Measurements from ENCODE around the gene BMPR1B.

BMPR1B gene

GRCh38 chr4:94728056-94728766 is 29.5 kb upstream of the BMPR1B start:
- H3K27me3 ChIP-seq (ENCODE audit: control insufficient read depth in 5 of 5, insufficient read depth in 4 of 5, low read length in 5 of 5) = peaks cover 0 to 3% (median 0%) of the 10 kb centered on the region in 5 donors

GRCh38 chr4:94732358-94732698 is 25.4 kb upstream of the BMPR1B start:
- H3K36me3 ChIP-seq (ENCODE audit: control insufficient read depth in 5 of 5, insufficient read depth in 5 of 5, low read length in 5 of 5) = no peaks in the 10 kb centered on the region
- peaks cover 0 to 3% (median 0%) of the 10 kb centered on the region in 5 donors for H3K27me3 ChIP-seq (ENCODE audit: control insufficient read depth in 5 of 5, insufficient read depth in 4 of 5, low read length in 5 of 5)
- H3K4me3 ChIP-seq (ENCODE audit: low read depth in 1 of 5, low read length in 5 of 5) = no peak overlapping the region
- no peaks in the 10 kb centered on the region for H3K4me1 ChIP-seq (ENCODE audit: control insufficient read depth in 5 of 5, insufficient read depth in 5 of 5, low read length in 5 of 5)
- no peak overlapping the region for H3K9ac ChIP-seq (ENCODE audit: low read length in 5 of 5)
- H3K27ac ChIP-seq (ENCODE audit: low read depth, low read length) = no peak overlapping the region
- no peaks in the 10 kb centered on the region for H3K9me3 ChIP-seq (ENCODE audit: control insufficient read depth in 5 of 5, low read length in 5 of 5)

More at GRCh38 chr4:94728056-94728766, 29.5 kb upstream of the BMPR1B start:
- Histone ChIP-seq H3K27ac (ENCODE audit: low read depth, low read length) (no peak overlapping the region), H3K9ac (ENCODE audit: low read length in 5 of 5) (no peak overlapping the region), H3K4me3 (ENCODE audit: low read depth in 1 of 5, low read length in 5 of 5) (no peak overlapping the region), H3K36me3 (ENCODE audit: control insufficient read depth in 5 of 5, insufficient read depth in 5 of 5, low read length in 5 of 5) (no peaks in the 10 kb centered on the region), H3K4me1 (ENCODE audit: control insufficient read depth in 5 of 5, insufficient read depth in 5 of 5, low read length in 5 of 5) (no peaks in the 10 kb centered on the region), H3K9me3 (ENCODE audit: control insufficient read depth in 5 of 5, low read length in 5 of 5) (no peaks in the 10 kb centered on the region)

DNA sequence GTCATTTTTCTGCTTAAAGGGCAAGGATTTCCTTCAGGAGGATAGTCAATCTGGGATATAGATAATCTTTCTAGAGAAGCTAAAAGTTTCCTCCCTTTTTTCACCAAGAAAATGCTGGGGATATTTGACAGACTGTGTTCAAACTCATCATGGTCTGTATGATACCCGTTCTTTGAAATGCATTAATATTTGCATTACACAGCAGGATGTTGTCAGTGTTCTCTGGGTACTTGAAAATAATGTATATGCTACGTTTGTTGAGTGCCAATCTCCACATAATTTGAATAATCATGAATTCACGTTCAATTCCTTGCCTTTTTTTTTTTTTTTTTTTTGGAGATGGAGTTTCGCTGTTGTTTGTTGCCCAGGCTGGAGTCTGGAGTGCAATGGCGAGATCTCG is 18.0 kb upstream of the BMPR1B start:
- Histone ChIP-seq H3K4me1 (ENCODE audit: control insufficient read depth in 5 of 5, insufficient read depth in 5 of 5, low read length in 5 of 5) (no peaks in the 10 kb centered on the region), H3K27me3 (ENCODE audit: control insufficient read depth in 5 of 5, insufficient read depth in 4 of 5, low read length in 5 of 5) (no peaks in the 10 kb centered on the region), H3K4me3 (ENCODE audit: low read depth in 1 of 5, low read length in 5 of 5) (no peak overlapping the region), H3K27ac (ENCODE audit: low read depth, low read length) (no peak overlapping the region), H3K9me3 (ENCODE audit: control insufficient read depth in 5 of 5, low read length in 5 of 5) (no peaks in the 10 kb centered on the region), H3K9ac (ENCODE audit: low read length in 5 of 5) (no peak overlapping the region), H3K36me3 (ENCODE audit: control insufficient read depth in 5 of 5, insufficient read depth in 5 of 5, low read length in 5 of 5) (no peaks in the 10 kb centered on the region)

DNA sequence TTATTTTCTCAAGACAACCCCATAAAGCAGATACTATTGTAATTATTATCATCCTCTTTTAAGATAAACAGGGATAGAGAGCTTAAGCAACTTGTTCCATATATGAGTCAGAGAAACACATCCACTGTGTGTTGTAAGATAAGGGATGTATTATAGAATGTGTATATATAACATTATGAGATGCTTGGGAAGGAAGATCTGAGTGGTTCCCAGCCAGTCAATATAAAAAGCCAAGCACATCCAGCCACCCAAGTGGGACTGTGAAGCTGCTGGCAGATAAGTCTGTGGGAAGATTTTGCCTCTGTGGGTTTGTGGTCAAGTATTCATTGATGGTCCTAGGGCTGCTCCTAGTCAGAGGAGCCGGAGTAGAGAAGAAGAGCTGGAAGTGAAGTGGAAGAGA is 16.5 kb upstream of the BMPR1B start:
- no peaks in the 10 kb centered on the region for H3K36me3 ChIP-seq (ENCODE audit: control insufficient read depth in 5 of 5, insufficient read depth in 5 of 5, low read length in 5 of 5)
- no peaks in the 10 kb centered on the region for H3K4me1 ChIP-seq (ENCODE audit: control insufficient read depth in 5 of 5, insufficient read depth in 5 of 5, low read length in 5 of 5)
- H3K27me3 ChIP-seq (ENCODE audit: control insufficient read depth in 5 of 5, insufficient read depth in 4 of 5, low read length in 5 of 5) = no peaks in the 10 kb centered on the region
- H3K9ac ChIP-seq (ENCODE audit: low read length in 5 of 5) = no peak overlapping the region
- H3K4me3 ChIP-seq (ENCODE audit: low read depth in 1 of 5, low read length in 5 of 5) = no peak overlapping the region
- no peak overlapping the region for H3K27ac ChIP-seq (ENCODE audit: low read depth, low read length)
- no peaks in the 10 kb centered on the region for H3K9me3 ChIP-seq (ENCODE audit: control insufficient read depth in 5 of 5, low read length in 5 of 5)

GRCh38 chr4:94743838-94744237 is 13.9 kb upstream of the BMPR1B start:
- H3K27me3 ChIP-seq (ENCODE audit: control insufficient read depth in 5 of 5, insufficient read depth in 4 of 5, low read length in 5 of 5) = peaks cover 0 to 2% (median 0%) of the 10 kb centered on the region in 5 donors

GRCh38 chr4:94744850-94745249 is 12.9 kb upstream of the BMPR1B start:
- no peaks in the 10 kb centered on the region for H3K4me1 ChIP-seq (ENCODE audit: control insufficient read depth in 5 of 5, insufficient read depth in 5 of 5, low read length in 5 of 5)
- H3K9ac ChIP-seq (ENCODE audit: low read length in 5 of 5) = no peak overlapping the region
- H3K9me3 ChIP-seq (ENCODE audit: control insufficient read depth in 5 of 5, low read length in 5 of 5) = no peaks in the 10 kb centered on the region
- no peak overlapping the region for H3K4me3 ChIP-seq (ENCODE audit: low read depth in 1 of 5, low read length in 5 of 5)
- no peak overlapping the region for H3K27ac ChIP-seq (ENCODE audit: low read depth, low read length)
- peaks cover 0 to 2% (median 0%) of the 10 kb centered on the region in 5 donors for H3K27me3 ChIP-seq (ENCODE audit: control insufficient read depth in 5 of 5, insufficient read depth in 4 of 5, low read length in 5 of 5)
- H3K36me3 ChIP-seq (ENCODE audit: control insufficient read depth in 5 of 5, insufficient read depth in 5 of 5, low read length in 5 of 5) = no peaks in the 10 kb centered on the region

More at GRCh38 chr4:94743838-94744237, 13.9 kb upstream of the BMPR1B start:
- no peak overlapping the region for H3K27ac ChIP-seq (ENCODE audit: low read depth, low read length)
- H3K9ac ChIP-seq (ENCODE audit: low read length in 5 of 5) = no peak overlapping the region
- no peaks in the 10 kb centered on the region for H3K9me3 ChIP-seq (ENCODE audit: control insufficient read depth in 5 of 5, low read length in 5 of 5)
- no peak overlapping the region for H3K4me3 ChIP-seq (ENCODE audit: low read depth in 1 of 5, low read length in 5 of 5)
- no peaks in the 10 kb centered on the region for H3K36me3 ChIP-seq (ENCODE audit: control insufficient read depth in 5 of 5, insufficient read depth in 5 of 5, low read length in 5 of 5)
- no peaks in the 10 kb centered on the region for H3K4me1 ChIP-seq (ENCODE audit: control insufficient read depth in 5 of 5, insufficient read depth in 5 of 5, low read length in 5 of 5)

DNA sequence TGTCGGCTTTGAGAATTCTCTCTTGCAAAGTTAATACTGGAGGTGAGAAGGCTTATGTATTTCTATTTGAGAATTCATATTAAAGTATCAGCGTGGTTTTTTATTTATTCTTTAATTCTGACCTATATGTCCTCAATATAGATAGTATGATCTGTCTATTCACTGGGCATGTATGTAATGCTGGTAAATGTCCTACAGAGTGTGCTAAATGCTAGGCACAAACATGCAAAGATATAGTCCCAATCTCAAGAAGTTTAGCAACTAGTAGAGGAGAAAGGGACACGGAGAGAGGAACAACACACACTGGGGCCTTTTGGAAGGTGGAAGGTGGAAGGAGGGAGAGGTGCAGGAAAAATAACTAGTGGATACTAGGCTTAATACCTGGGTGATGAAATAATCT is 11.0 kb upstream of the BMPR1B start:
- H3K4me1 ChIP-seq (ENCODE audit: control insufficient read depth in 5 of 5, insufficient read depth in 5 of 5, low read length in 5 of 5) = no peaks in the 10 kb centered on the region
- peaks cover 0 to 2% (median 0%) of the 10 kb centered on the region in 5 donors for H3K27me3 ChIP-seq (ENCODE audit: control insufficient read depth in 5 of 5, insufficient read depth in 4 of 5, low read length in 5 of 5)
- no peaks in the 10 kb centered on the region for H3K36me3 ChIP-seq (ENCODE audit: control insufficient read depth in 5 of 5, insufficient read depth in 5 of 5, low read length in 5 of 5)
- H3K9ac ChIP-seq (ENCODE audit: low read length in 5 of 5) = no peak overlapping the region
- H3K4me3 ChIP-seq (ENCODE audit: low read depth in 1 of 5, low read length in 5 of 5) = no peak overlapping the region
- no peak overlapping the region for H3K27ac ChIP-seq (ENCODE audit: low read depth, low read length)
- H3K9me3 ChIP-seq (ENCODE audit: control insufficient read depth in 5 of 5, low read length in 5 of 5) = no peaks in the 10 kb centered on the region

DNA sequence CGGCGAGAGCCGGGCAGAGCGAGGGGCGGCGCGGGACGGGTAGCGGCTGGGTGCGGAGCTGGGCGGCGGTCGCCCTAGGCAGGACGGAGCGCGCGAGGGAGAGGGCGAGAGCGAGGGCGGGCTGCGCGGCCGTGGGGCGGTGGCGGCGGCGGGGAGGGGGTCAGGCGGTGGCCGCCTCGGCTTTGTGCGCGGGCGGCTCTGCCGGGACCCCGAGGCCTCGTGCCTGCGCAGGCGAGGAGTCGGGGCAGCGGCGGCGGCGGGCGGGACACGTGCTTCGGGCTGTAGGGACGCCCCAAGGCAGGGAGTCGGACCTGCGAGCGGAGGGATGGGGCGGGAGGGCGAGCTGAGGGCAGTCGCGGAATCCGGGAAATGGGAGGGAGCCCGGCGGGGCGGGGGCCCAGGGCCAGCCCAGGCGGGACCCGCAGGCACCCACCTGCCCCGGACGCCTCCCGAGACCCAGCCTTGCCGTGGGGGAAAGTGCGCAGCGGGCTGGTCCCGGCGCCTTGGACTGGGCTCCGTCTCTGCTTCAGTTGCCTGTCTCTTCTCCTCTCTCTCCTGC is 465 bp downstream of the BMPR1B start:
- peaks cover 3 to 39% (median 17%) of the 10 kb centered on the region in 5 donors for H3K27me3 ChIP-seq (ENCODE audit: control insufficient read depth in 5 of 5, insufficient read depth in 4 of 5, low read length in 5 of 5)
- H3K9me3 ChIP-seq (ENCODE audit: control insufficient read depth in 5 of 5, low read length in 5 of 5) = no peaks in the 10 kb centered on the region
- peak overlapping the region; percentile 49 to 64 (median 56) for H3K4me3 ChIP-seq (ENCODE audit: low read depth in 1 of 5, low read length in 5 of 5)
- H3K4me1 ChIP-seq (ENCODE audit: control insufficient read depth in 5 of 5, insufficient read depth in 5 of 5, low read length in 5 of 5) = peaks cover 0 to 12% (median 11%) of the 10 kb centered on the region in 5 donors
- H3K9ac ChIP-seq (ENCODE audit: low read length in 5 of 5) = no peak overlapping the region
- no peak overlapping the region for H3K27ac ChIP-seq (ENCODE audit: low read depth, low read length)
- H3K36me3 ChIP-seq (ENCODE audit: control insufficient read depth in 5 of 5, insufficient read depth in 5 of 5, low read length in 5 of 5) = no peaks in the 10 kb centered on the region

DNA sequence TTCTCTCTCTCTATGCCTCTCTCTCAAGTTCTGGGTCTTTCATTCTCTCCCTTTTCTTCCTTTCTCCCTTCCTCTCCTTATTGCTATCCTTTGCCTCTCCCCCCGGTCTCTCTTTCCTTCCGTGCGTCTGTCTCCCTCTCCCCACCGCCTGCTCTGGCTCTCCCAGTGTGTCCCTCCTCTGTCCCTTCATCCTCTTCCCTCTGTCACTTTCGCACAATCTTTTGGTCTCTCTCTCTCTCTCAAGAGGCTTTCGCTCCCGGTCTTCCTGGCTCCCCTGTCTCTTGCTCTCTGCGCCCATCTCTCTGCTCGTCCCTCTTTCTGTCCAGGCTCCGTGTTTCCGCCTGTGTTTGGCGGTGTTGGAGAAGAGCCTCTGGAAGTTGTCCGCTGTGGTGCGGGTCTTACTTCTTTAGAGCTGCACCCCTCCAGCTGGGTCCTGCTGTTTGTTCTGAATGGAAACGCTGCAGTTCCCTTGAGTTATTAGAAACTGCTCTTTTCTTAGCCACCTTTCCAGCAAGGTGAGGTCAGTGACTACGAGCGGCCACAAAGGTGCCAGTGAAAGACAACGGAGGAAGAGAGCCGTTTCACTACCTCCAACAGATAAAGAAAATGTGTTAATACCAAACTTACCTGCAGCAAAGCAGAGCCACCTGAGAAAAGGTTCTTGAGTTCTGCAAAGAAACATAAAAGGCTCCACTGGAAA is 1.1 kb downstream of the BMPR1B start:
- Histone ChIP-seq H3K9me3 (ENCODE audit: control insufficient read depth in 5 of 5, low read length in 5 of 5) (no peaks in the 10 kb centered on the region), H3K4me3 (ENCODE audit: low read depth in 1 of 5, low read length in 5 of 5) (peak overlapping the region; percentile 49 to 64 (median 56)), H3K9ac (ENCODE audit: low read length in 5 of 5) (no peak overlapping the region), H3K27me3 (ENCODE audit: control insufficient read depth in 5 of 5, insufficient read depth in 4 of 5, low read length in 5 of 5) (peaks cover 3 to 39% (median 16%) of the 10 kb centered on the region in 5 donors), H3K4me1 (ENCODE audit: control insufficient read depth in 5 of 5, insufficient read depth in 5 of 5, low read length in 5 of 5) (peaks cover 0 to 12% (median 11%) of the 10 kb centered on the region in 5 donors), H3K27ac (ENCODE audit: low read depth, low read length) (no peak overlapping the region), H3K36me3 (ENCODE audit: control insufficient read depth in 5 of 5, insufficient read depth in 5 of 5, low read length in 5 of 5) (no peaks in the 10 kb centered on the region)

DNA sequence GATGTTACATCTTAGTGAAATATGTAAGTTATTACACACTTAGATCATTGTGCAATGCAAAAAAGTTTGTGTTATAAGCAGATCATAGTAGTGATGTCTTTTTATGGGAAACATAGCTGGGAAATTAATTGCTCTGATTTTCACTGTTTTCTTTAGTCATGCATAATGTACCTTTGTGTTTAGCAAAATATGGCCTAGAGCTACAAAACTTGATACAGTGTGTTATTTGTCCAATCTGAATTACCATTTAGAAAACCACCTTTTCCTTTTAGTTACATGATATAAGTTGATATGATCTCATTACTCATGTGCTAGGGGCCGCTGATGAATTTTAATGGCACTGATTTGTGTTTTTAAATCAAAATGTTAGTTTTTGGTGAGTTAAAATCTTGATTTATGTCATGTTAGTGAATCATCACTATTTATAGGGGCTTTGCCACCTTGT is 2.0 kb downstream of the BMPR1B start:
- no peak overlapping the region for H3K4me3 ChIP-seq (ENCODE audit: low read depth in 1 of 5, low read length in 5 of 5)

More for the DNA sequence above, 2.0 kb downstream of the BMPR1B start:
- Histone ChIP-seq H3K4me1 (ENCODE audit: control insufficient read depth in 5 of 5, insufficient read depth in 5 of 5, low read length in 5 of 5) (peaks cover 0 to 12% (median 11%) of the 10 kb centered on the region in 5 donors), H3K27me3 (ENCODE audit: control insufficient read depth in 5 of 5, insufficient read depth in 4 of 5, low read length in 5 of 5) (peaks cover 3 to 39% (median 14%) of the 10 kb centered on the region in 5 donors), H3K9ac (ENCODE audit: low read length in 5 of 5) (no peak overlapping the region), H3K9me3 (ENCODE audit: control insufficient read depth in 5 of 5, low read length in 5 of 5) (no peaks in the 10 kb centered on the region), H3K27ac (ENCODE audit: low read depth, low read length) (no peak overlapping the region), H3K36me3 (ENCODE audit: control insufficient read depth in 5 of 5, insufficient read depth in 5 of 5, low read length in 5 of 5) (no peaks in the 10 kb centered on the region)
